SU-DHL-6 (cell line): ENCODE data around the gene MPND.

Experiments used
- H2AFZ ChIP-seq: fragments of 200-600 bp; sonication (generic); 2 replicates; pipeline ENCODE4 v1.6.1; 2014; ENCODE audit warnings: low read depth, mild to moderate bottlenecking, moderate library complexity, mixed read lengths, antibody characterized with exemption, low read length; ENCODE audit not compliant: severe bottlenecking
- H3F3A ChIP-seq: fragments of 200-600 bp; shearing (Covaris generic); 2 replicates; pipeline ENCODE4 v1.6.0; 2016; ENCODE audit warnings: antibody characterized with exemption, mild to moderate bottlenecking; ENCODE audit not compliant: insufficient read depth
- H3K27ac ChIP-seq: fragments of 200-600 bp; sonication (generic); 2 replicates; pipeline ENCODE4 v1.5.1; 2016; ENCODE audit warnings: low read depth, mild to moderate bottlenecking, low read length, moderate library complexity, mixed read lengths
- H3K27me3 ChIP-seq: fragments of 200-600 bp; sonication (generic), shearing (Covaris generic); 2 replicates; pipeline ENCODE4 v1.6.0; 2014; ENCODE audit warnings: mild to moderate bottlenecking, low read length
- H3K36me3 ChIP-seq: fragments of 200-600 bp; sonication (generic); 2 replicates; pipeline ENCODE4 v1.6.1; 2014; ENCODE audit warnings: mild to moderate bottlenecking, low read length, mixed read lengths
- H3K4me2 ChIP-seq: fragments of 300-600, 200-600 bp; shearing (Covaris generic), sonication (generic); 2 replicates; pipeline ENCODE4 v1.6.0; 2014; ENCODE audit warnings: low read length, low read depth, mild to moderate bottlenecking; ENCODE audit not compliant: poor library complexity, severe bottlenecking
- H3K4me3 ChIP-seq: fragments of 200-600 bp; sonication (generic); 2 replicates; pipeline ENCODE4 v1.5.1; 2014; ENCODE audit warnings: antibody characterized with exemption, low read length, mild to moderate bottlenecking, mixed read lengths; ENCODE audit not compliant: insufficient read depth, poor library complexity, severe bottlenecking
- H3K79me2 ChIP-seq: fragments of 200-600 bp; sonication (generic); 2 replicates; pipeline ENCODE4 v1.6.1; 2014; ENCODE audit warnings: mild to moderate bottlenecking, low read length, moderate library complexity; ENCODE audit not compliant: insufficient read depth
- H3K9ac ChIP-seq: fragments of 200-600 bp; sonication (generic); 2 replicates; pipeline ENCODE4 v1.7.0; 2014; ENCODE audit warnings: mild to moderate bottlenecking, low read length
- H3K9me2 ChIP-seq: fragments of 200-600 bp; sonication (generic); replicated peaks from 2 replicates; pipeline ENCODE4 v1.6.1; 2014; ENCODE audit warnings: low read length; ENCODE audit not compliant: insufficient read depth
- H3K9me3 ChIP-seq: fragments of 200-600 bp; sonication (generic); 2 replicates; pipeline ENCODE4 v1.6.1; 2014; ENCODE audit warnings: low read length, mixed read lengths; ENCODE audit not compliant: insufficient read depth
- H4K20me1 ChIP-seq: fragments of 200-600 bp; sonication (generic); 2 replicates; pipeline ENCODE4 v1.6.1; 2014; ENCODE audit warnings: low read depth, mild to moderate bottlenecking, antibody characterized with exemption, low read length, moderate library complexity, mixed read lengths
- EZH2phosphoT487 ChIP-seq: fragments of 200-600 bp; sonication (generic), shearing (Covaris generic); conservative IDR thresholded peaks from 2 replicates; pipeline ENCODE4 v1.6.1; 2018; ENCODE audit warnings: mild to moderate bottlenecking, antibody characterized with exemption, low read length, moderate library complexity, mixed read lengths
- TF ChIP-seq, protein P1 (sequence below): fragments of 200-600 bp; sonication (generic); IDR thresholded peaks from one replicate; pipeline ENCODE4 v1.5.1; 2017; ENCODE audit warnings: antibody characterized with exemption, mild to moderate bottlenecking, low read length, moderate library complexity; ENCODE audit not compliant: insufficient read depth, poor library complexity, severe bottlenecking

Gene MPND

GRCh38 chr19:4376671-4376990 is 33.3 kb downstream of the MPND start:
- Histone ChIP-seq H3K36me3 (no peaks in the 10 kb centered on the region), H3K27ac (no peak overlapping the region), H3K79me2 (peaks cover 68% of the 10 kb centered on the region), H3K9me3 (no peaks in the 10 kb centered on the region), H3K4me2 (no peak overlapping the region), H3K27me3 (no peaks in the 10 kb centered on the region), H3K4me3 (no peak overlapping the region), H3K9me2 (no peaks in the 10 kb centered on the region), H3F3A (no peaks in the 10 kb centered on the region), H3K9ac (no peak overlapping the region), H2AFZ (no peak overlapping the region), H4K20me1 (no peaks in the 10 kb centered on the region)
- TF ChIP-seq, protein P1, sequence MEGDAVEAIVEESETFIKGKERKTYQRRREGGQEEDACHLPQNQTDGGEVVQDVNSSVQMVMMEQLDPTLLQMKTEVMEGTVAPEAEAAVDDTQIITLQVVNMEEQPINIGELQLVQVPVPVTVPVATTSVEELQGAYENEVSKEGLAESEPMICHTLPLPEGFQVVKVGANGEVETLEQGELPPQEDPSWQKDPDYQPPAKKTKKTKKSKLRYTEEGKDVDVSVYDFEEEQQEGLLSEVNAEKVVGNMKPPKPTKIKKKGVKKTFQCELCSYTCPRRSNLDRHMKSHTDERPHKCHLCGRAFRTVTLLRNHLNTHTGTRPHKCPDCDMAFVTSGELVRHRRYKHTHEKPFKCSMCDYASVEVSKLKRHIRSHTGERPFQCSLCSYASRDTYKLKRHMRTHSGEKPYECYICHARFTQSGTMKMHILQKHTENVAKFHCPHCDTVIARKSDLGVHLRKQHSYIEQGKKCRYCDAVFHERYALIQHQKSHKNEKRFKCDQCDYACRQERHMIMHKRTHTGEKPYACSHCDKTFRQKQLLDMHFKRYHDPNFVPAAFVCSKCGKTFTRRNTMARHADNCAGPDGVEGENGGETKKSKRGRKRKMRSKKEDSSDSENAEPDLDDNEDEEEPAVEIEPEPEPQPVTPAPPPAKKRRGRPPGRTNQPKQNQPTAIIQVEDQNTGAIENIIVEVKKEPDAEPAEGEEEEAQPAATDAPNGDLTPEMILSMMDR: no peak
- no peak for TF ChIP-seq EZH2phosphoT487

DNA sequence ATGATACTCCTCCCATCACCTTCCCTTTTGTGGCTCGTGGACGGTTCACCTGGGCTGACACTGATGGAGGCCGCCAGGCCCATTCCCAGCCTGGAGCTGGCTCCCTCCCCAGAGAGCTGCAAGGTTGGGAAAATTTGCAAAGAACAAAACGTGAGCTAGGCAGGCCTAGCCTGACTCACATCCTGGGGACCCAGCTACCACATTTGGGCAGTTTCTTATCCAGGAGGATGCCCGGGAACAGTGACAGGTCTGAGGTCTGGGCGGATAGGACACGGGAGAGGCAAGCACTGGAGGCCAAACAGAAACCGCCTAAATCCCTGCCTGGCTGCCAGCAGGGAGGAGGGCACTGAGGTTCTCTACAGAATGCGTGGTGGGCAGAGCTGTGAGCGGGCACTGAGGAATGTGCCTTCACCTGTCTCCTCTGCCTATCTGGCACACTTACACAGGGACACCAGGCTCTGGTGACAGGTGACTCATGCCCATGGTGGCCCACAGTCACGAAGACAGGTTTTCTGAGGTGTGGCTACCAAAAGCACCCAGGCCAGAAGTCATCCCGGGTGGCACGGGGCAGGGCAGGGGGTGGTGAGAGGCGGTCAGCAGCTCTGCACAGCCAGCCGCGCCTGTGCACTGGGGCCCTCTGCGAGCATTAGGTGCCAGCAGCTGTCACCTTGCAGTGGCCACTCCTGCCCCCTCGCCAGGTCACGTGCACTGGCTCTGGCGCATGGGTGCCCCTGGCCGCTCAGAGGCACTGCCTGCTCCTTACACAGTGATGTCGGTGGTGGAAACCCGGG is 33.8 kb downstream of the MPND start:
- Histone ChIP-seq H3K27me3 (no peaks in the 10 kb centered on the region), H3K36me3 (no peaks in the 10 kb centered on the region), H3K79me2 (peaks cover 63% of the 10 kb centered on the region), H3F3A (no peaks in the 10 kb centered on the region), H3K9me3 (no peaks in the 10 kb centered on the region), H4K20me1 (no peaks in the 10 kb centered on the region), H3K4me3 (no peak overlapping the region), H2AFZ (no peak overlapping the region), H3K27ac (no peak overlapping the region), H3K9me2 (no peaks in the 10 kb centered on the region), H3K9ac (no peak overlapping the region), H3K4me2 (no peak overlapping the region)
- TF ChIP-seq, protein P1: no peak
- no peak for TF ChIP-seq EZH2phosphoT487

DNA sequence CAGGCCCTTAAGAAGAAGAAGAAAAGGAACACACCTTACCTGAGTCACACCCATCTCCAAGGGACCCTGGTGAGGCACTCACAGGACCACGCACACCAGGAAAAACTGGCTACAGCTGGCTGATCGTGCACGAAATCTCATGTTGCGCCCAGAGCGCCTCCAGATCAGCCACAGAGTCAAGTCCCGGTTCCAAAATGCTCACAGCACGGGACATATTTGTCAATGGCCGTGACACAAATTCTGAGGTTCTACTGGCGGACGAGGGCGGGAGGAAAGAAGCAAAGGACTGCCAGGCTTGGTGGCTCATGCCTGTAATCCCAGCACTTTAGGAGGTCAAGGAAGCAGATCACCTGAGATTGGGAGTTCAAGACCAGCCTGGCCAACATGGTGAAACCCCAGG is 35.5 kb downstream of the MPND start:
- Histone ChIP-seq H3K4me3 (no peak overlapping the region), H4K20me1 (no peaks in the 10 kb centered on the region), H3K27ac (no peak overlapping the region), H3K36me3 (no peaks in the 10 kb centered on the region), H3F3A (no peaks in the 10 kb centered on the region), H3K27me3 (no peaks in the 10 kb centered on the region), H2AFZ (no peak overlapping the region), H3K9me3 (no peaks in the 10 kb centered on the region), H3K4me2 (no peak overlapping the region), H3K9ac (no peak overlapping the region), H3K9me2 (no peaks in the 10 kb centered on the region), H3K79me2 (peaks cover 66% of the 10 kb centered on the region)
- TF ChIP-seq EZH2phosphoT487: no peak
- TF ChIP-seq, protein P1: no peak
